Measurements from ENCODE around the gene TTC27.
A peak's percentile ranks its signal among the peaks of the same experiment; 100 is the strongest.

TTC27 gene

GRCh38 chr2:32755666-32756065 lies 127.8 kb downstream of the TTC27 start:
- DNase-seq (ENCODE audit: low spot score), result no peak

- no peak for DNase-seq (ENCODE audit: low spot score)
These were observed 128.4 kb downstream of the TTC27 start for GRCh38 chr2:32756074-32756727.

GRCh38 chr2:32758232-32758631 lies 130.4 kb downstream of the TTC27 start:
- DNase-seq (ENCODE audit: low spot score), result no peak

- DNase-seq (ENCODE audit: low spot score), result no peak
These were observed 132.8 kb downstream of the TTC27 start for GRCh38 chr2:32760628-32761027.

GRCh38 chr2:32768387-32769174 lies 140.7 kb downstream of the TTC27 start:
- DNase-seq (ENCODE audit: low spot score), result no peak

GRCh38 chr2:32770360-32770759 lies 142.5 kb downstream of the TTC27 start:
- DNase-seq (ENCODE audit: low spot score), result no peak

- peak; percentile 80 for DNase-seq (ENCODE audit: low spot score)
These were observed 145.0 kb downstream of the TTC27 start for GRCh38 chr2:32772638-32773447.

GRCh38 chr2:32773448-32773808 lies 145.6 kb downstream of the TTC27 start:
- no peak for DNase-seq (ENCODE audit: low spot score)

- DNase-seq (ENCODE audit: low spot score), result no peak
These were observed 148.1 kb downstream of the TTC27 start for GRCh38 chr2:32775954-32776353.

- DNase-seq (ENCODE audit: low spot score), result no peak
These were observed 149.9 kb downstream of the TTC27 start for GRCh38 chr2:32777714-32778113.

- no peak for DNase-seq (ENCODE audit: low spot score)
These were observed 153.1 kb downstream of the TTC27 start for GRCh38 chr2:32780961-32781360.

GRCh38 chr2:32783469-32783868 lies 155.6 kb downstream of the TTC27 start:
- DNase-seq (ENCODE audit: low spot score), result no peak

GRCh38 chr2:32783933-32784332 lies 156.1 kb downstream of the TTC27 start:
- no peak for DNase-seq (ENCODE audit: low spot score)

GRCh38 chr2:32787207-32787606 lies 159.4 kb downstream of the TTC27 start:
- no peak for DNase-seq (ENCODE audit: low spot score)

GRCh38 chr2:32788114-32788513 lies 160.3 kb downstream of the TTC27 start:
- no peak for DNase-seq (ENCODE audit: low spot score)

- no peak for DNase-seq (ENCODE audit: low spot score)
These were observed 164.6 kb downstream of the TTC27 start for GRCh38 chr2:32792416-32792815.

- DNase-seq (ENCODE audit: low spot score), result no peak
These were observed 171.0 kb downstream of the TTC27 start for GRCh38 chr2:32798829-32799228.

- no peak for DNase-seq (ENCODE audit: low spot score)
These were observed 173.9 kb downstream of the TTC27 start for GRCh38 chr2:32801741-32802140.

- DNase-seq (ENCODE audit: low spot score), result no peak
These were observed 175.0 kb downstream of the TTC27 start for GRCh38 chr2:32802877-32803276.

- no peak for DNase-seq (ENCODE audit: low spot score)
These were observed 176.4 kb downstream of the TTC27 start for GRCh38 chr2:32804205-32804604.

GRCh38 chr2:32805104-32806095 lies 177.6 kb downstream of the TTC27 start:
- DNase-seq (ENCODE audit: low spot score), result no peak

- no peak for DNase-seq (ENCODE audit: low spot score)
These were observed 179.0 kb downstream of the TTC27 start for GRCh38 chr2:32806857-32807256.

Data from AG20443 (cell line).